RWPE2 (cell line): ENCODE measurements around the gene FXYD7.

Source experiments
- ATAC-seq: fragments of 200-7000 bp; cut with Tn5 transposase; 3 replicates; pipeline ENCODE4 v1.9.1; 2021; ENCODE audit warnings: low read depth
- DNase-seq: peaks from one replicate; pipeline ENCODE4 v3.0.0-alpha.2; 2020; ENCODE audit warnings: low spot score
- H3K27ac ChIP-seq: fragments of 450-650 bp; 2 replicates; pipeline ENCODE4 v1.5.1; 2017; ENCODE audit warnings: mild to moderate bottlenecking; ENCODE audit not compliant: poor library complexity, severe bottlenecking
- H3K27me3 ChIP-seq: fragments of 250-450 bp; sonication (Bioruptor Pico); 2 replicates; pipeline ENCODE4 v1.5.1; 2021; ENCODE audit warnings: mild to moderate bottlenecking, moderate library complexity; ENCODE audit not compliant: insufficient read depth, poor library complexity, severe bottlenecking
- H3K36me3 ChIP-seq: fragments of 250-450 bp; sonication (Bioruptor Pico); 2 replicates; pipeline ENCODE4 v1.5.1; 2020; ENCODE audit warnings: low read depth, mild to moderate bottlenecking, moderate library complexity
- H3K4me1 ChIP-seq: fragments of 250-450 bp; sonication (Bioruptor Pico); 2 replicates; pipeline ENCODE4 v1.5.1; 2021; ENCODE audit warnings: mild to moderate bottlenecking, moderate library complexity; ENCODE audit not compliant: insufficient read depth, poor library complexity, severe bottlenecking
- H3K4me3 ChIP-seq: fragments of 250-450 bp; sonication (Bioruptor Pico); 2 replicates; pipeline ENCODE4 v1.5.1; 2021; ENCODE audit warnings: mild to moderate bottlenecking, moderate library complexity; ENCODE audit not compliant: severe bottlenecking
- H3K9me3 ChIP-seq: fragments of 250-450 bp; sonication (Bioruptor Pico); 2 replicates; pipeline ENCODE4 v1.5.1; 2021; ENCODE audit warnings: mild to moderate bottlenecking, moderate library complexity; ENCODE audit not compliant: severe bottlenecking
- CTCF ChIP-seq: fragments of 450-650 bp; IDR thresholded peaks from one replicate; pipeline ENCODE4 v1.5.1; 2017; ENCODE audit warnings: mild to moderate bottlenecking, moderate library complexity; ENCODE audit not compliant: poor library complexity, severe bottlenecking

FXYD7 gene

GRCh38 chr19:35120898-35121297 is 22.2 kb upstream of the FXYD7 start:
- ATAC-seq = no peak
- peaks cover 58% of the 10 kb centered on the region for H3K4me1 ChIP-seq
- H3K27me3 ChIP-seq = no peaks in the 10 kb centered on the region
- H3K9me3 ChIP-seq = no peaks in the 10 kb centered on the region
- H3K27ac ChIP-seq = peak overlapping the region; percentile 92
- no peak for TF ChIP-seq CTCF
- DNase-seq = no peak
- no peak overlapping the region for H3K4me3 ChIP-seq
- H3K36me3 ChIP-seq = peaks cover 43% of the 10 kb centered on the region

DNA sequence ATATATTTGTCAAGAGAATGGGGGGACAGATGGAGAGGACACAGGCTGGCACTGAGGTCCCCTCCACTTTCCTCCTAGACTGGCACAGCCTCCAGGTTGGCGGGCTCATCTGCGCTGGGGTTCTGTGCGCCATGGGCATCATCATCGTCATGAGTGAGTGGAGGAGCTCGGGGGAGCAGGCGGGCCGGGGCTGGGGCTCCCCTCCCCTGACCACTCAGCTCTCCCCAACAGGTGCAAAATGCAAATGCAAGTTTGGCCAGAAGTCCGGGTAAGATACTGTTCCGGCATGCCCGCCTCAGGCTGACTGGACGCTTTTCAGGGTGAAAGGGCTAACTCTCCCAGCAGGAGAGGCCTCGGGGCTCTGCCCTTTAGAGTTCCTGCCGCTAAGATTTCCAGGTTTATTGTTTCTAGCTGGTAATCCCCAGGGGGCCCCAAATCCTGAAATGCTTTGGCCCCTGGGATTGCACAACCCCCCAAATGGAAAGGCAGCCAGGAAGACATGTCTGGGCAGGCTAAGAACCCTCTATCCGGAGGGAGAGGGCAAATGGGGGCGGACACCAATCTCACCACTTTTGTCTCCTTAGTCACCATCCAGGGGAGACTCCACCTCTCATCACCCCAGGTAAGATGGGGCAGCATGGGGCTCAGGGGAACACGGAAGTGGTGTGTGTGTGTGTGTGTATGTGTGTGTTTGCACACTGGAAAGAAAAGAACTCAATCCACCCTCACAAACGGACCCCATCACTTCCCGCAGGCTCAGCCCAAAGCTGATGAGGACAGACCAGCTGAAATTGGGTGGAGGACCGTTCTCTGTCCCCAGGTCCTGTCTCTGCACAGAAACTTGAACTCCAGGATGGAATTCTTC is 20.1 kb upstream of the FXYD7 start:
- ATAC-seq = peak; percentile 65
- H3K27ac ChIP-seq = peak overlapping the region; percentile 92
- H3K27me3 ChIP-seq = no peaks in the 10 kb centered on the region
- no peak for TF ChIP-seq CTCF
- H3K36me3 ChIP-seq = peaks cover 43% of the 10 kb centered on the region
- H3K9me3 ChIP-seq = no peaks in the 10 kb centered on the region
- no peak overlapping the region for H3K4me3 ChIP-seq
- peak; percentile 90 for DNase-seq
- peaks cover 58% of the 10 kb centered on the region for H3K4me1 ChIP-seq

- TF ChIP-seq CTCF = no peak
- Histone ChIP-seq H3K27me3 (no peaks in the 10 kb centered on the region), H3K4me1 (peaks cover 58% of the 10 kb centered on the region), H3K36me3 (peaks cover 43% of the 10 kb centered on the region), H3K4me3 (no peak overlapping the region), H3K9me3 (no peaks in the 10 kb centered on the region), H3K27ac (peak overlapping the region; percentile 92)
- ATAC-seq = peak; percentile 7; the same call in 2 of the 3 replicates
- no peak for DNase-seq
Measured at GRCh38 chr19:35123573-35123972, 19.5 kb upstream of the FXYD7 start.

DNA sequence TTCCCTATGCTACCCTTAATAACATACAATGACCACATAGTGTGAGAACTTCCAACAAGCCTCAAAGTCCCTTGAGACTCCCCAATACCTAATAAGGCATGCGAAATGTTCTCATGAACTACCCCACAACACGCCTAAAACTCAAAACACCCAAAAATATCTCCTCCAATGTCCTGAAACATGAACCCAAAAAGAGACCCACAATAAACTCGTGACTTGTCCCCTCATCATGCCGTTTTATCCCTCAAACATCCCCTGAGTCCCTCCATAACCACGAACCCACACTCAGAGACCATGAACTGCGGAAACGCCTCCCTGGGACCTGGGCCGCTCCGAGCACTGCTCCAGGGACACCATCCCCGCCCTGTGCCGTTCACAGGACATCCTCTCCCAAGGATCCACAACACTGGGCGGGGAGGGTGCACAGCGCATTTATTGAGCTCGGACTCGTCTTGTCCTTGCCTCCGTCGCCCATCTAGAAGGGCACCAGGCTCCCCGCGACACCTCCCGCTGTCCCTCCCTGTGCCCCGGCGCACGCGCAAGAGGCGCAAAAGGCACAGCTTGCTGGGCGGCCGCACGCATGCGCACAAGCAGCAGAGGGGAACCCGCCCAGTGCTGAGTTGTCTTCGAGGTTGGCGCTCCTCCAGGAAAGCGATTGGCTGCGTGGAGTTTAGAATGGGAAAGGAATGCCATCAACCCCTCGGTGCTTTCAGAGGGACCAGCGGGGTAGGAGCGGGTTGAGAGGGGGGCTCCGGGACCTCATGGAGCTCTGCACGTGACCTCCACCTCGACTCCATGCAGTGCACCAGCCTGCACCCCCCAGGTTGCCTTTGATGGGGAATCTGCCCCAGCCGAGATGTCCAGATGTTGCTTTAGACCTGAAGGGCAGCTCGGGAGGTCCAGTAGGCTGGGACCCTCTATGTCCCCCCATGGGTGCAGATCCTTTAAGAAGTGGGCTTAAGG is 18.7 kb upstream of the FXYD7 start:
- DNase-seq = peak; percentile 91
- Histone ChIP-seq H3K27ac (peak overlapping the region; percentile 92), H3K4me3 (peak overlapping the region; percentile 2)

More for the DNA sequence above, 18.7 kb upstream of the FXYD7 start:
- Histone ChIP-seq H3K9me3 (no peaks in the 10 kb centered on the region), H3K4me1 (peaks cover 58% of the 10 kb centered on the region), H3K36me3 (peaks cover 37% of the 10 kb centered on the region), H3K27me3 (no peaks in the 10 kb centered on the region)
- no peak for TF ChIP-seq CTCF
- ATAC-seq = peak; percentile 40
